Breast epithelium (tissue), 4 donors: ENCODE data around the gene CEP112. TPM values are rescaled to one million over a fixed set of nuclear protein-coding genes. Genes with fewer than 3 reads are reported as not detected.

ENCODE experiments used
- DNase-seq, 2 donors: peaks; one replicate each; pipeline ENCODE4 v3.0.0-alpha.2; 2019; ENCODE audit warnings: low spot score in 2 of 2
- H3K27ac ChIP-seq, 2 donors: fragments of 200-600 bp; sonication (generic) in 1 of 2; one replicate each; pipeline ENCODE4 v1.5.1; 2016 to 2019; ENCODE audit warnings: mild to moderate bottlenecking in 1 of 2
- H3K27me3 ChIP-seq, 2 donors: fragments of 200-600 bp; sonication (generic) in 1 of 2; one replicate each; pipeline versions ENCODE4 v1.5.1 to v1.6.0; 2017 to 2019; ENCODE audit warnings: control low read depth in 1 of 2, mild to moderate bottlenecking in 1 of 2
- H3K36me3 ChIP-seq: fragments of 200-600 bp; one replicate; pipeline ENCODE4 v1.5.1; 2019
- H3K4me1 ChIP-seq, 2 donors: fragments of 200-600 bp; sonication (generic); one replicate each; pipeline ENCODE4 v1.5.1; 2016 to 2019; ENCODE audit warnings: control low read depth in 1 of 2
- H3K4me3 ChIP-seq, 3 donors: fragments of 200-600 bp; sonication (generic); 1 replicate in 2 of 3; 2 replicates in 1 of 3; pipeline ENCODE4 v1.5.1; 2016 to 2019; ENCODE audit warnings: mild to moderate bottlenecking in 3 of 3, moderate library complexity in 2 of 3
- H3K9me3 ChIP-seq, 2 donors: fragments of 200-600 bp; sonication (generic) in 1 of 2; one replicate each; pipeline ENCODE4 v1.5.1; 2016 to 2019; ENCODE audit warnings: control low read depth in 1 of 2
- CTCF ChIP-seq, 3 donors: fragments of 450-650 bp; IDR thresholded peaks; one replicate each; pipeline ENCODE4 v1.5.1; 2016 to 2017; ENCODE audit warnings: antibody characterized with exemption in 3 of 3, mild to moderate bottlenecking in 3 of 3, moderate library complexity in 3 of 3
- POLR2A ChIP-seq: fragments of 450-650 bp; IDR thresholded peaks from one replicate; pipeline ENCODE4 v1.6.1; 2016; ENCODE audit warnings: antibody characterized with exemption, mild to moderate bottlenecking, moderate library complexity
- POLR2AphosphoS5 ChIP-seq, 3 donors: sonication (generic); formaldehyde crosslinking; IDR thresholded peaks; one replicate each; pipeline ENCODE4 v1.6.1; 2017; ENCODE audit warnings: antibody characterized with exemption in 3 of 3
- intact Hi-C: fragments of 100-400 bp; cut with DNase I; formaldehyde crosslinking; loops from one replicate; pipeline ENCODE4 v1.15.1; 2023; ENCODE audit warnings: low total_unique reads
- total RNA-seq, 3 donors: library from RNA; depleted of rRNA; stranded (reverse); fragments of >200 nt; gene quantifications; one replicate each; pipeline ENCODE4 v1.1.0, GENCODE V29; 2016

CEP112 gene
- total RNA-seq, 3 donors from 2014 or later: 12.9 to 27.2 (median 18.0) TPM

- intact Hi-C loops: no loop called here
- no peaks in the 10 kb centered on the region for H3K4me1 ChIP-seq
- H3K27ac ChIP-seq: no peak overlapping the region
- no peaks in the 10 kb centered on the region for H3K9me3 ChIP-seq
- TF ChIP-seq CTCF (IDR thresholded peaks at IDR 0.05) (no peak), POLR2AphosphoS5 (IDR thresholded peaks at IDR 0.05) (no peak), POLR2A (no peak)
- no peaks in the 10 kb centered on the region for H3K27me3 ChIP-seq
- H3K4me3 ChIP-seq: no peak overlapping the region
- H3K36me3 ChIP-seq: no peaks in the 10 kb centered on the region
- no peak for DNase-seq
Measured at GRCh38 chr17:65627108-65627507, 564.8 kb downstream of the CEP112 start.

- no peak for TF ChIP-seq POLR2A
- no peak for TF ChIP-seq CTCF (IDR thresholded peaks at IDR 0.05)
- TF ChIP-seq POLR2AphosphoS5 (IDR thresholded peaks at IDR 0.05): no peak
- no peaks in the 10 kb centered on the region for H3K36me3 ChIP-seq
- intact Hi-C loops: no loop called here
- no peaks in the 10 kb centered on the region for H3K27me3 ChIP-seq
- H3K4me3 ChIP-seq: no peak overlapping the region
- no peak for DNase-seq
- H3K27ac ChIP-seq: no peak overlapping the region
- no peaks in the 10 kb centered on the region for H3K4me1 ChIP-seq
- no peaks in the 10 kb centered on the region for H3K9me3 ChIP-seq
Measured at GRCh38 chr17:65626451-65626850, 565.5 kb downstream of the CEP112 start.

- DNase-seq: no peak
- TF ChIP-seq POLR2A (no peak), POLR2AphosphoS5 (IDR thresholded peaks at IDR 0.05) (no peak), CTCF (IDR thresholded peaks at IDR 0.05) (no peak)
- Histone ChIP-seq H3K9me3 (no peaks in the 10 kb centered on the region), H3K4me1 (no peaks in the 10 kb centered on the region), H3K4me3 (no peak overlapping the region), H3K36me3 (no peaks in the 10 kb centered on the region), H3K27ac (no peak overlapping the region), H3K27me3 (no peaks in the 10 kb centered on the region)
- intact Hi-C loops: no loop called here
Measured at GRCh38 chr17:65618516-65618915, 573.4 kb downstream of the CEP112 start.

GRCh38 chr17:65617496-65617895, 574.4 kb downstream of the CEP112 start:
- no peak for TF ChIP-seq CTCF (IDR thresholded peaks at IDR 0.05)
- no peak for TF ChIP-seq POLR2AphosphoS5 (IDR thresholded peaks at IDR 0.05)
- TF ChIP-seq POLR2A: no peak
- H3K9me3 ChIP-seq: no peaks in the 10 kb centered on the region
- DNase-seq: no peak
- no peaks in the 10 kb centered on the region for H3K27me3 ChIP-seq
- no peak overlapping the region for H3K27ac ChIP-seq
- H3K4me1 ChIP-seq: no peaks in the 10 kb centered on the region
- H3K4me3 ChIP-seq: no peak overlapping the region
- intact Hi-C loops: no loop called here
- H3K36me3 ChIP-seq: no peaks in the 10 kb centered on the region

GRCh38 chr17:65609749-65610148, 582.2 kb downstream of the CEP112 start:
- no peaks in the 10 kb centered on the region for H3K4me1 ChIP-seq
- no peaks in the 10 kb centered on the region for H3K27me3 ChIP-seq
- H3K27ac ChIP-seq: no peak overlapping the region
- no peak for TF ChIP-seq POLR2AphosphoS5 (IDR thresholded peaks at IDR 0.05)
- intact Hi-C loops: no loop called here
- no peak for DNase-seq
- H3K9me3 ChIP-seq: no peaks in the 10 kb centered on the region
- H3K36me3 ChIP-seq: no peaks in the 10 kb centered on the region
- H3K4me3 ChIP-seq: no peak overlapping the region

- H3K4me1 ChIP-seq: no peaks in the 10 kb centered on the region
- no peaks in the 10 kb centered on the region for H3K27me3 ChIP-seq
- intact Hi-C loops: no loop called here
- DNase-seq: no peak
- H3K36me3 ChIP-seq: no peaks in the 10 kb centered on the region
- no peak overlapping the region for H3K4me3 ChIP-seq
- no peak for TF ChIP-seq POLR2AphosphoS5 (IDR thresholded peaks at IDR 0.05)
- TF ChIP-seq CTCF (IDR thresholded peaks at IDR 0.05): no peak
- TF ChIP-seq POLR2A: no peak
- H3K9me3 ChIP-seq: no peaks in the 10 kb centered on the region
- H3K27ac ChIP-seq: no peak overlapping the region
Measured at GRCh38 chr17:65609286-65609685, 582.6 kb downstream of the CEP112 start.
